Gastroesophageal sphincter (tissue), 3 donors: ENCODE measurements around the gene CD47.

Source experiments
- CTCF ChIP-seq, 4 experiments: fragments of 200-600 bp in 2 of 4; fragments of 450-650 bp in 2 of 4; sonication (generic) in 1 of 4; IDR thresholded peaks; one replicate each; pipeline ENCODE4 v1.5.1; 2017 to 2019; ENCODE audit warnings: antibody characterized with exemption in 4 of 4, mild to moderate bottlenecking in 2 of 4, moderate library complexity in 2 of 4
- POLR2AphosphoS5 ChIP-seq: sonication (generic); formaldehyde crosslinking; IDR thresholded peaks from one replicate; pipeline ENCODE4 v1.6.1; 2017; ENCODE audit warnings: antibody characterized with exemption

DNA sequence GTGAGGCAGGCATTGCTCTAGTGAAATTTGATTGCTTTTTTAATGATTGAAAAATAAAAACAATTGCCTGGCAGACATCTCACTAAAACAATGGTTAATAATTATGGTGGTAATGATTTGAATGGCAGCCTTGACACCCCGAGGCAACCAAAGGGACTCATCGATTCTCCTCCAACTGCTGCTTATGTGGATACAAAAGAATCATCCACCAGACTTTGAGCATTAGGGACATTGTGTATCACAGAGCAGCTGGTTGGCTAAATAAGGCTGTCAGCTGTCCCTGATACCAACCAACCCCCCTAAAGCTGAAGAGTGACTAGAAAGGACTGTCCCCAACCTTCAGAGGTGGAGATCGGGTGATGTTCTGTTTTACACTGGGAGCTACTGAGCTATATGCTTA lies 1.7 kb upstream of the CD47 start:
- TF ChIP-seq CTCF (IDR thresholded peaks at IDR 0.05) (no peak), POLR2AphosphoS5 (no peak)
